Gastrocnemius medialis (tissue), 4 donors: ENCODE measurements around the gene ASCC1. TPM values are rescaled to one million over a fixed set of nuclear protein-coding genes. Genes with fewer than 3 reads are reported as not detected.

Experiments
- ATAC-seq, 2 donors: fragments of 150-250 bp; one replicate each; pipeline ENCODE4 v1.9.1; 2016
- DNase-seq, 2 donors: peaks; one replicate each; pipeline ENCODE4 v3.0.0-alpha.2; 2019
- H3K27ac ChIP-seq, 4 donors: fragments of 200-600 bp; sonication (generic); 1 replicate in 1 of 4; 2 replicates in 3 of 4; pipeline ENCODE4 v1.5.1; 2016 to 2018; ENCODE audit warnings: mild to moderate bottlenecking in 2 of 4, moderate library complexity in 1 of 4
- H3K27me3 ChIP-seq, 3 donors: fragments of 200-600 bp; sonication (generic) in 2 of 3; 1 replicate in 1 of 3; 2 replicates in 2 of 3; pipeline versions ENCODE4 v1.5.1 to v1.6.0; 2016 to 2019; ENCODE audit warnings: mild to moderate bottlenecking in 1 of 3, moderate library complexity in 1 of 3
- H3K36me3 ChIP-seq, 2 donors: fragments of 200-600 bp; sonication (generic) in 1 of 2; one replicate each; pipeline ENCODE4 v1.5.1; 2017 to 2018
- H3K4me1 ChIP-seq, 2 donors: fragments of 200-600 bp; sonication (generic) in 1 of 2; one replicate each; pipeline ENCODE4 v1.5.1; 2016 to 2017; ENCODE audit warnings: mild to moderate bottlenecking in 2 of 2
- H3K4me3 ChIP-seq, 4 donors: fragments of 200-600 bp; sonication (generic) in 3 of 4; 1 replicate in 1 of 4; 2 replicates in 3 of 4; pipeline ENCODE4 v1.5.1; 2016 to 2019; ENCODE audit warnings: mild to moderate bottlenecking in 2 of 4
- H3K9me3 ChIP-seq, 3 donors: fragments of 200-600 bp; sonication (generic) in 2 of 3; 1 replicate in 1 of 3; 2 replicates in 2 of 3; pipeline ENCODE4 v1.5.1; 2016 to 2019
- POLR2A ChIP-seq, 2 donors: fragments of 450-650 bp; IDR thresholded peaks; one replicate each; pipeline ENCODE4 v1.6.1; 2017; ENCODE audit warnings: antibody characterized with exemption in 2 of 2, mild to moderate bottlenecking in 2 of 2, moderate library complexity in 2 of 2
- in situ Hi-C, 4 donors: fragments of 200-750 bp; cut with MboI; loops; one replicate each; pipeline versions ENCODE4 v1.15.0 to v1.8.0; 2017; ENCODE audit warnings: low sequenced_read_pairs in 4 of 4
- intact Hi-C: fragments of 100-400 bp; cut with DNase I; formaldehyde crosslinking; loops from one replicate; pipeline ENCODE4 v1.15.1; 2023; ENCODE audit warnings: low total_unique reads
- total RNA-seq, 4 donors: library from RNA; depleted of rRNA; stranded (reverse); fragments of >200 nt; gene quantifications; one replicate each; pipeline versions ENCODE4 v1.1.0 to v1.2.3, GENCODE V29; 2016
- TF ChIP-seq, protein P1 (sequence below), 5 experiments: fragments of 450-650 bp in 3 of 5; fragments of 200-600 bp in 2 of 5; sonication (generic) in 2 of 5; IDR thresholded peaks in 4 of 5; conservative IDR thresholded peaks in 1 of 5; 1 replicate in 4 of 5; 2 replicates in 1 of 5; pipeline ENCODE4 v1.5.1; 2016 to 2019; ENCODE audit warnings: antibody characterized with exemption in 5 of 5, mild to moderate bottlenecking in 3 of 5, moderate library complexity in 3 of 5

The ASCC1 gene
- total RNA-seq, 4 donors from 2014 or later: 26.1 to 31.1 (median 29.6) TPM

DNA sequence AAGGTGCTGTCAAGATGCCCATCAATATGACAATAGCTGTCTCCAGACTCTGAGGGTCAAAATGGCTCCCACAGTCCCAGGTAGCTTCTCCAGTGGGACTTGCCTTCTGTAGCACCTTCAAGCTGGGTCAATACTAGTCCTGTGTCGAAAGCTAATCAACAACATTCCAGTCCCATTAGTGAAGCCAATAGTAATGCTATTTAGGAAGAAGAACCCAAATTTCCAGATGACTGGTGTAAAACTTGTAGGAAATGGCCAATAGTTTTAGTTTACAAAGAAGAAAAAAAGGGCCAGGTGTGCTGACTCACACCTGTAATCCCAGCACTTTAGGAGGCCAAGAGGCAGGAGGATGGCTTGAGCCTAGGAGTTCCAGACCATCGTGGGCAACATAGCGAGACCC is 125.8 kb downstream of the ASCC1 start:
- Histone ChIP-seq H3K27ac (no peak overlapping the region), H3K27me3 (peaks cover 31 to 44% (median 39%) of the 10 kb centered on the region in 3 donors), H3K36me3 (no peaks in the 10 kb centered on the region), H3K4me1 (peaks cover 14 to 18% of the 10 kb centered on the region in 2 donors), H3K9me3 (no peaks in the 10 kb centered on the region), H3K4me3 (no peak overlapping the region)
- in situ Hi-C loops (no loop called here), intact Hi-C loops (no loop called here)
- ATAC-seq (no peak), DNase-seq (no peak)
- TF ChIP-seq POLR2A (IDR thresholded peaks at IDR 0.05): no peak
- TF ChIP-seq, protein P1, sequence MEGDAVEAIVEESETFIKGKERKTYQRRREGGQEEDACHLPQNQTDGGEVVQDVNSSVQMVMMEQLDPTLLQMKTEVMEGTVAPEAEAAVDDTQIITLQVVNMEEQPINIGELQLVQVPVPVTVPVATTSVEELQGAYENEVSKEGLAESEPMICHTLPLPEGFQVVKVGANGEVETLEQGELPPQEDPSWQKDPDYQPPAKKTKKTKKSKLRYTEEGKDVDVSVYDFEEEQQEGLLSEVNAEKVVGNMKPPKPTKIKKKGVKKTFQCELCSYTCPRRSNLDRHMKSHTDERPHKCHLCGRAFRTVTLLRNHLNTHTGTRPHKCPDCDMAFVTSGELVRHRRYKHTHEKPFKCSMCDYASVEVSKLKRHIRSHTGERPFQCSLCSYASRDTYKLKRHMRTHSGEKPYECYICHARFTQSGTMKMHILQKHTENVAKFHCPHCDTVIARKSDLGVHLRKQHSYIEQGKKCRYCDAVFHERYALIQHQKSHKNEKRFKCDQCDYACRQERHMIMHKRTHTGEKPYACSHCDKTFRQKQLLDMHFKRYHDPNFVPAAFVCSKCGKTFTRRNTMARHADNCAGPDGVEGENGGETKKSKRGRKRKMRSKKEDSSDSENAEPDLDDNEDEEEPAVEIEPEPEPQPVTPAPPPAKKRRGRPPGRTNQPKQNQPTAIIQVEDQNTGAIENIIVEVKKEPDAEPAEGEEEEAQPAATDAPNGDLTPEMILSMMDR (IDR thresholded peaks at IDR 0.05 in 4 of 5, conservative IDR thresholded peaks at IDR 0.05 in 1 of 5): no peak

DNA sequence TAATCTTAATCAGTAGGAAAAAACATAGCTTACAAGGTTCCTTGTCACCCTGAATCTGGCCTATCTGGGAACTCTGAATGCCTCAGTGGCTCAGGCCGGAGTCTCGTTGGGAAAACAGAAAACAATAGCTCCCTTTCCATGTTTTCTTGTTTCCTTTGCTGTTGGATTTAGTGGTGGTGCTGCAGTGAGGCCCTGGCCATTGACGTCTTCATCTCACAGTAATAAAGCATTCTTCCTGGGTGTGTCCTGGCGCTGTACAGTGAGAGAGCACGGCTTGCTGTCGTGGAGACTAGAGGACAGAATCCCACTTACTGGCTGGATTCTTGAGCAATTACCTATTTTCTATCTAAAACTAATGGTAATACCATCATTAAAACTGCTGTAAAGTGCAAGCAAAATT is 126.5 kb downstream of the ASCC1 start:
- H3K27ac ChIP-seq: no peak overlapping the region
- no peak for ATAC-seq
- in situ Hi-C loops: no loop called here

DNA sequence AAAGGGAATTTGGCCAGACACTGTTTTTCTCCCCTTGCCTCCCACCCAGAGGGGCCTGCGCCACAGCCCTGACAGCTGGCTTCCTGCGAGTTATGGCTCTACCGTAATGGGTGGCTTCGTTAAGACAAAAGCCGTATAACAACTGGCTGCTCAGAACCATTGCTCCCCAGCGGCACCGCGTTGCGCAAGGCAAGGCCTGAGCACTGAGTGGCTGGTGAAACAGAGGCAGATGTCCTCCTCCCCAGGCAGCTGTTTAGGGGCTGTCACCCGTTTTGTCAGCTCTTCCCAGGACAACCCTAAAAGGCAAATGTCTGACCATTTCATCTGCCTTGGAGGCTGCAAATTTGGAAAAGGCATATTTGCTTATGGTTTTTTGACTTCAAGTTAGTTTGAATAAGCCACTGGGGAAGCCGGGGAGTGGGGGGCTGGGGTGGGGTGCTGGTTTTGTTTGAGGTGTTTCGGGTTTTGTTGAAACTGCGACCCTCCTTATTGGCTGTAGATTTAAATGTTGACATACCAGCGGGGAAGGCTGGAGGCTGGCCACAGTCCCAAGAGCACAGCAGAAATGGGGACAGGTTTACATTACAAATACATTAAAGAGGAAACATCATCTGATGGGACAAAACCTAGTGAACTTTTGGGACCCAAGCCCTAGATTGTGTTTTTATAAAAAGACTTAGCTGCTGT is 127.0 kb downstream of the ASCC1 start:
- peaks cover 31 to 44% (median 39%) of the 10 kb centered on the region in 3 donors for H3K27me3 ChIP-seq
- intact Hi-C loops: no loop called here
- no peaks in the 10 kb centered on the region for H3K9me3 ChIP-seq
- H3K4me3 ChIP-seq: peak overlapping the region; percentile 44 to 53 (median 50)
- in situ Hi-C loops: no loop called here
- TF ChIP-seq, protein P1 (IDR thresholded peaks at IDR 0.05 in 4 of 5, conservative IDR thresholded peaks at IDR 0.05 in 1 of 5): no peak
- TF ChIP-seq POLR2A (IDR thresholded peaks at IDR 0.05): no peak
- peaks cover 14 to 18% of the 10 kb centered on the region in 2 donors for H3K4me1 ChIP-seq
- H3K27ac ChIP-seq: no peak overlapping the region
- DNase-seq: peak; percentile 18 to 64
- peak; percentile 51 to 71 for ATAC-seq
- H3K36me3 ChIP-seq: no peaks in the 10 kb centered on the region

More for the DNA sequence above, 126.5 kb downstream of the ASCC1 start:
- Histone ChIP-seq H3K4me1 (peaks cover 14 to 18% of the 10 kb centered on the region in 2 donors), H3K9me3 (no peaks in the 10 kb centered on the region), H3K4me3 (no peak overlapping the region), H3K36me3 (no peaks in the 10 kb centered on the region), H3K27me3 (peaks cover 31 to 44% (median 39%) of the 10 kb centered on the region in 3 donors)
- TF ChIP-seq POLR2A (IDR thresholded peaks at IDR 0.05): no peak
- TF ChIP-seq, protein P1 (IDR thresholded peaks at IDR 0.05 in 4 of 5, conservative IDR thresholded peaks at IDR 0.05 in 1 of 5): no peak
- intact Hi-C loops: no loop called here
- DNase-seq: no peak

DNA sequence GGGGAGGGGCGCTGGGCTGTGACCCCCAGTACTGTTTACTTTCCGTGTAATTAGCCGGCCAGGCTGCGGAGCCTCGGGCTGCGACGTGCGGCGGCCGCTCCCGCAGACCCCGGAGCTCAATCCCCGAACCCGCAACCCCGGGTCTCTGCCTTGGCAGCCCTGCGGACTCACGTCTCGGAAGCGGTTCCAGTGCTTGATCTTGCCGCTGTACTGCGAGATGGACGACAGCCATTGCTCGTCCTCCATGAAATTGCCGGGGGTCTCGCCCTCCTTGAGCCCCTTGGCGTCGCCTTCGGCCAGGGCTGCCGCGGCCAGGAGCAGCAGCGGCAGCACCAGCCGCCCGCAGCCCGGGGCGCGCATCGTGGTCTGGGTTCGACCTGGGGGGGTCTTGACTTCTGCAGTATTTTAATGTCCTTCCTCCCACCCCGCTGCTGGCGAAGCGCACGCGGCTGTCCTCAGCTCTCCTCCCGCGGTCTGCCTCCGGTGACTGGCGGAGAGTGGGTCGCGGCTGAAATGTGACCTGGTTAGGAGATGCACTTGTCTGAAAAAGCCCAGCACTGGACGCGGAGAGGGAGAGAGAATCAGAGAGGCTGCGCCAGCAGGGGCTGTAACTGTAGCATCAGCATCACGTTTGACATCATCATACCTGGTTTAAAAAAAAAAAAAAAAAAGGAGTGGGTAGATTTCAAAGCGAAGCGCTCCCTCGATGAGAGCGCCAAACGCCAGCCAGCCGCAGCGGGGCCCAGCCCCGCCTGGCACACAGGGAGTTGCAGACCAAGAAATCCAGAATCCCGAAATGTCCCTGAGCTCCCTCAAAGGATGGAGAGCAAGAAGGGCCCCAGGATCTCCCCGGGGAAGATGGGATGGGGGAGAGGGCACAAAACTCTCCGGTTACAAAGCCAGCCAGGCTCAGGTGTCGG is 127.8 kb downstream of the ASCC1 start, which contains the start of gene SPOCK2:
SPOCK2 (minus strand) TSS at position 583 of the 920 bp plus-strand sequence; CDS start at position 360, 223 bp downstream.
- peak within 1 kb of the TSS; percentile 44 to 53 (median 50) for H3K4me3 ChIP-seq
- ATAC-seq (peak; percentile 16 to 22), DNase-seq (no peak)
- no peaks in the 10 kb centered on the region for H3K36me3 ChIP-seq
- H3K27me3 ChIP-seq: peaks cover 31 to 44% (median 39%) of the 10 kb centered on the region in 3 donors
- TF ChIP-seq POLR2A (IDR thresholded peaks at IDR 0.05): no peak
- TF ChIP-seq, protein P1 (IDR thresholded peaks at IDR 0.05 in 4 of 5, conservative IDR thresholded peaks at IDR 0.05 in 1 of 5): no peak
- in situ Hi-C loops: no loop called here
- no peaks in the 10 kb centered on the region for H3K9me3 ChIP-seq
- peaks cover 14 to 18% of the 10 kb centered on the region in 2 donors for H3K4me1 ChIP-seq
- intact Hi-C loops: no loop called here
- H3K27ac ChIP-seq: peak within 1 kb of the TSS; percentile 33 to 68 (median 59)
